MM.1S (cell line): ENCODE results near the gene MFSD6L.

Experiments
- DNase-seq: peaks from one replicate; pipeline ENCODE4 v3.0.0-alpha.2; 2015
- H2AFZ ChIP-seq: fragments of 300-600 bp; sonication (generic); 2 replicates; pipeline ENCODE4 v1.6.0; 2016; ENCODE audit warnings: antibody characterized with exemption, low read length
- H3F3A ChIP-seq: fragments of 300-600 bp; sonication (generic); 2 replicates; pipeline ENCODE4 v1.6.1; 2016; ENCODE audit warnings: mild to moderate bottlenecking, antibody characterized with exemption, low read length, moderate library complexity, mixed read lengths; ENCODE audit not compliant: insufficient read depth
- H3K27ac ChIP-seq: fragments of 300-600 bp; sonication (generic); 2 replicates; pipeline ENCODE4 v1.5.1; 2016; ENCODE audit warnings: mild to moderate bottlenecking, low read length
- H3K27me3 ChIP-seq: fragments of 300-600 bp; sonication (generic); replicated peaks from 2 replicates; pipeline ENCODE4 v1.6.0; 2016; ENCODE audit warnings: low read length; ENCODE audit not compliant: insufficient read depth
- H3K36me3 ChIP-seq: fragments of 300-600 bp; sonication (generic); replicated peaks from 2 replicates; pipeline ENCODE4 v1.6.1; 2016; ENCODE audit warnings: mild to moderate bottlenecking, low read length, mixed read lengths; ENCODE audit not compliant: insufficient read depth
- H3K4me1 ChIP-seq: fragments of 300-600 bp; sonication (generic); 2 replicates; pipeline ENCODE4 v1.6.1; 2016; ENCODE audit warnings: low read length, mixed read lengths
- H3K4me2 ChIP-seq: fragments of 300-600 bp; sonication (generic); 2 replicates; pipeline ENCODE4 v1.6.0; 2016; ENCODE audit warnings: low read depth, low read length
- H3K4me3 ChIP-seq: fragments of 300-600 bp; sonication (generic); 2 replicates; pipeline ENCODE4 v1.5.1; 2016; ENCODE audit warnings: low read length, mixed read lengths
- H3K79me2 ChIP-seq: fragments of 300-600 bp; sonication (generic); 2 replicates; pipeline ENCODE4 v1.6.1; 2016; ENCODE audit warnings: mixed run types, low read length, mixed read lengths
- H3K9ac ChIP-seq: fragments of 300-600 bp; sonication (generic); 2 replicates; pipeline ENCODE4 v1.6.1; 2016; ENCODE audit warnings: low read length, mixed read lengths
- H3K9me2 ChIP-seq: fragments of 300-600 bp; sonication (generic); replicated peaks from 2 replicates; pipeline ENCODE4 v1.6.1; 2016; ENCODE audit warnings: mild to moderate bottlenecking, low read length, mixed read lengths; ENCODE audit not compliant: insufficient read depth
- H3K9me3 ChIP-seq: fragments of 300-600 bp; sonication (generic); replicated peaks from 2 replicates; pipeline ENCODE4 v1.6.1; 2016; ENCODE audit warnings: mild to moderate bottlenecking, low read length, mixed read lengths; ENCODE audit not compliant: insufficient read depth
- H4K20me1 ChIP-seq: fragments of 300-600 bp; sonication (generic); 2 replicates; pipeline ENCODE4 v1.6.1; 2016; ENCODE audit warnings: mild to moderate bottlenecking, low read length, moderate library complexity, mixed read lengths; ENCODE audit not compliant: insufficient read depth
- CTCF ChIP-seq: fragments of 300-600 bp; sonication (generic); IDR thresholded peaks from 2 replicates; pipeline ENCODE4 v1.5.1; 2016; ENCODE audit warnings: antibody characterized with exemption, low read length, mixed read lengths
- EZH2 ChIP-seq: fragments of 300-600 bp; sonication (generic); optimal IDR thresholded peaks from 2 replicates; pipeline ENCODE3; 2017; ENCODE audit warnings: low read depth, mild to moderate bottlenecking, antibody characterized with exemption, low read length, mixed read lengths
- EZH2phosphoT487 ChIP-seq: fragments of 300-600 bp; sonication (generic); IDR thresholded peaks from 2 replicates; pipeline ENCODE4 v1.6.1; 2018; ENCODE audit warnings: antibody characterized with exemption, low read length

MFSD6L gene

GRCh38 chr17:8839410-8839935, 40.3 kb upstream of the MFSD6L start:
- H3K9me3 ChIP-seq, result no peaks in the 10 kb centered on the region
- no peak overlapping the region for H3K4me3 ChIP-seq
- H3K27ac ChIP-seq, result no peak overlapping the region
- no peaks in the 10 kb centered on the region for H3K79me2 ChIP-seq
- DNase-seq, result no peak
- no peak overlapping the region for H2AFZ ChIP-seq
- TF ChIP-seq CTCF, result no peak
- no peak for TF ChIP-seq EZH2
- TF ChIP-seq EZH2phosphoT487, result no peak
- H3K9ac ChIP-seq, result no peak overlapping the region
- H3K4me2 ChIP-seq, result no peak overlapping the region
- no peaks in the 10 kb centered on the region for H3K36me3 ChIP-seq
- H3K9me2 ChIP-seq, result no peaks in the 10 kb centered on the region
- no peaks in the 10 kb centered on the region for H3F3A ChIP-seq
- H3K27me3 ChIP-seq, result peaks cover 36% of the 10 kb centered on the region
- H4K20me1 ChIP-seq, result no peaks in the 10 kb centered on the region
- no peaks in the 10 kb centered on the region for H3K4me1 ChIP-seq

GRCh38 chr17:8838551-8839095, 39.5 kb upstream of the MFSD6L start:
- Histone ChIP-seq H3K27ac (no peak overlapping the region), H3K4me2 (no peak overlapping the region), H3K4me3 (no peak overlapping the region), H3K9me2 (no peaks in the 10 kb centered on the region), H3K4me1 (no peaks in the 10 kb centered on the region), H3K9ac (no peak overlapping the region), H3F3A (no peaks in the 10 kb centered on the region), H4K20me1 (no peaks in the 10 kb centered on the region), H3K36me3 (no peaks in the 10 kb centered on the region), H2AFZ (no peak overlapping the region), H3K79me2 (no peaks in the 10 kb centered on the region), H3K27me3 (peaks cover 36% of the 10 kb centered on the region), H3K9me3 (no peaks in the 10 kb centered on the region)
- no peak for TF ChIP-seq EZH2phosphoT487
- TF ChIP-seq EZH2, result no peak
- TF ChIP-seq CTCF, result no peak
- no peak for DNase-seq

- no peak for DNase-seq
- Histone ChIP-seq H2AFZ (no peak overlapping the region), H3F3A (no peaks in the 10 kb centered on the region), H4K20me1 (no peaks in the 10 kb centered on the region), H3K9me2 (no peaks in the 10 kb centered on the region), H3K4me2 (no peak overlapping the region), H3K4me3 (no peak overlapping the region), H3K27ac (no peak overlapping the region), H3K36me3 (no peaks in the 10 kb centered on the region), H3K4me1 (no peaks in the 10 kb centered on the region), H3K9ac (no peak overlapping the region), H3K79me2 (no peaks in the 10 kb centered on the region), H3K27me3 (peaks cover 36% of the 10 kb centered on the region), H3K9me3 (no peaks in the 10 kb centered on the region)
- no peak for TF ChIP-seq EZH2
- TF ChIP-seq EZH2phosphoT487, result no peak
- TF ChIP-seq CTCF, result no peak
These were observed 38.5 kb upstream of the MFSD6L start for GRCh38 chr17:8837563-8838075.
